Endothelial cell of umbilical vein (primary cell): ENCODE results near the gene CBX3. TPM values are rescaled to one million over a fixed set of nuclear protein-coding genes. Genes with fewer than 3 reads are reported as not detected.

Experiments used
- polyA plus RNA-seq, 4 experiments: library from polyadenylated mRNA; depleted of rRNA in 3 of 4; stranded (reverse) in 3 of 4; unstranded in 1 of 4; fragments of >200 nt; gene quantifications; 2 replicates each; pipeline versions ENCODE4 v1.2.1 to v1.2.3, GENCODE V29; 2011 to 2012; ENCODE audit warnings: missing spikeins in 1 of 4
- total RNA-seq: library from RNA; stranded (reverse); gene quantifications from 2 replicates; pipeline ENCODE4 v1.2.3, GENCODE V29; 2021

The CBX3 gene
- total and polyA plus RNA-seq, 2 donors (not counting 3 experiments of a cell fraction or from before 2014, with no cell fraction given) = 47.5 to 200 TPM

Other genes starting within 250 kb of the CBX3 start
- 28.4 and 40.2 TPM in 2 replicates for gene NFE2L3, start 49.5 kb upstream of the CBX3 start, total RNA-seq
- 29.6 and 30.8 TPM in 2 replicates for gene NFE2L3, start 49.5 kb upstream of the CBX3 start, polyA plus RNA-seq
- 703 and 717 TPM in 2 replicates for gene HNRNPA2B1, start 999 bp upstream of the CBX3 start, total RNA-seq
- 104 and 198 TPM in 2 replicates for gene HNRNPA2B1, start 999 bp upstream of the CBX3 start, polyA plus RNA-seq
- 0.80 and 1.2 TPM in 2 replicates for gene SNX10, start 90.1 kb downstream of the CBX3 start, total RNA-seq
- 0.10 and 0.25 TPM in 2 replicates for gene SNX10, start 90.1 kb downstream of the CBX3 start, polyA plus RNA-seq